DMS79 (cell line): ENCODE data around the gene CCNO.

Experiments used
- DNase-seq: peaks from one replicate; lab custom pipeline; 2025; lab: John Stamatoyannopoulos, UW

Gene CCNO

GRCh38 chr5:55222985-55223811, 10.2 kb downstream of the CCNO start:
- DNase-seq: no peak

GRCh38 chr5:55222092-55222984, 11.1 kb downstream of the CCNO start:
- no peak for DNase-seq

GRCh38 chr5:55220433-55221185, 12.8 kb downstream of the CCNO start:
- no peak for DNase-seq

- DNase-seq: no peak
Observed at GRCh38 chr5:55219770-55220169, 13.6 kb downstream of the CCNO start.

- peak; percentile 68 for DNase-seq
Observed at GRCh38 chr5:55218967-55219366, 14.4 kb downstream of the CCNO start.

GRCh38 chr5:55211184-55211874, 22.1 kb downstream of the CCNO start:
- no peak for DNase-seq

GRCh38 chr5:55205001-55205400, 28.4 kb downstream of the CCNO start:
- no peak for DNase-seq

- DNase-seq: no peak
Observed at GRCh38 chr5:55191165-55191564, 42.2 kb downstream of the CCNO start.

GRCh38 chr5:55188656-55189540, 44.5 kb downstream of the CCNO start:
- DNase-seq: no peak

- no peak for DNase-seq
Observed at GRCh38 chr5:55187370-55187769, 46.0 kb downstream of the CCNO start.
